H9 (cell line): Measurements from ENCODE around the gene CACNA2D3. TPM values are rescaled to one million over a fixed set of nuclear protein-coding genes. Genes with fewer than 3 reads are reported as not detected.

Experiments used
- DNase-seq: peaks from one replicate; pipeline ENCODE4 v3.0.0-alpha.2; 2017
- H2AFZ ChIP-seq: one replicate; pipeline ENCODE4 v1.6.1; 2013; ENCODE audit warnings: mild to moderate bottlenecking, low read length, control low read depth, moderate library complexity
- H2AK5ac ChIP-seq: 2 replicates; pipeline ENCODE4 v1.6.1; 2013; ENCODE audit warnings: low read length, control low read depth, mixed read lengths; ENCODE audit not compliant: insufficient read length
- H2BK120ac ChIP-seq: one replicate; pipeline ENCODE4 v1.6.1; 2013; ENCODE audit warnings: low read depth, mild to moderate bottlenecking, low read length, control low read depth, inconsistent platforms; ENCODE audit not compliant: poor library complexity, severe bottlenecking
- H2BK12ac ChIP-seq: 2 replicates; pipeline ENCODE4 v1.6.1; 2013; ENCODE audit warnings: low read length, control low read depth, mixed read lengths, low read depth; ENCODE audit not compliant: insufficient read length
- H2BK15ac ChIP-seq: 2 replicates; pipeline ENCODE4 v1.6.1; 2013; ENCODE audit warnings: low read depth, low read length, control low read depth
- H2BK20ac ChIP-seq: one replicate; pipeline ENCODE4 v1.6.1; 2013; ENCODE audit warnings: low read depth, mild to moderate bottlenecking, low read length, control low read depth, inconsistent platforms; ENCODE audit not compliant: poor library complexity, severe bottlenecking
- H2BK5ac ChIP-seq: 2 replicates; pipeline ENCODE4 v1.6.1; 2013; ENCODE audit warnings: low read length, control low read depth, mixed read lengths; ENCODE audit not compliant: insufficient read length
- H3K14ac ChIP-seq: 2 replicates; pipeline ENCODE4 v1.6.1; 2013; ENCODE audit warnings: low read length, control low read depth; ENCODE audit not compliant: insufficient read depth
- H3K18ac ChIP-seq: 2 replicates; pipeline ENCODE4 v1.6.1; 2013; ENCODE audit warnings: low read depth, mild to moderate bottlenecking, mixed read lengths, low read length, control low read depth; ENCODE audit not compliant: insufficient read length
- H3K23ac ChIP-seq: 2 replicates; pipeline ENCODE4 v1.6.1; 2013; ENCODE audit warnings: low read length, control low read depth, mixed read lengths, low read depth; ENCODE audit not compliant: insufficient read length
- H3K23me2 ChIP-seq: 2 replicates; pipeline ENCODE4 v1.6.1; 2013; ENCODE audit warnings: low read depth, mild to moderate bottlenecking, mixed read lengths, low read length, control low read depth; ENCODE audit not compliant: insufficient read length, poor library complexity, severe bottlenecking
- H3K27ac ChIP-seq: 2 replicates; pipeline ENCODE4 v1.5.1; 2013; ENCODE audit warnings: low read length, control low read depth, mixed read lengths, low read depth; ENCODE audit not compliant: insufficient read length
- H3K27me3 ChIP-seq: 2 replicates; pipeline ENCODE4 v1.6.1; 2013; ENCODE audit warnings: low read length, control low read depth, inconsistent platforms; ENCODE audit not compliant: insufficient read depth
- H3K4ac ChIP-seq: 2 replicates; pipeline ENCODE4 v1.6.1; 2013; ENCODE audit warnings: low read depth, mild to moderate bottlenecking, control low read depth, inconsistent platforms, low read length, moderate library complexity
- H3K4me1 ChIP-seq: 2 replicates; pipeline ENCODE4 v1.6.1; 2013; ENCODE audit warnings: low read length, control low read depth, inconsistent platforms; ENCODE audit not compliant: insufficient read depth
- H3K4me2 ChIP-seq: 2 replicates; pipeline ENCODE4 v1.6.1; 2013; ENCODE audit warnings: low read length, control low read depth, mixed read lengths; ENCODE audit not compliant: insufficient read length, insufficient read depth
- H3K56ac ChIP-seq: 2 replicates; pipeline ENCODE4 v1.6.1; 2013; ENCODE audit warnings: low read depth, mild to moderate bottlenecking, mixed read lengths, low read length, control low read depth; ENCODE audit not compliant: insufficient read length
- H3K79me1 ChIP-seq: 2 replicates; pipeline ENCODE4 v1.6.1; 2013; ENCODE audit warnings: low read depth, mild to moderate bottlenecking, moderate library complexity, low read length, control low read depth, inconsistent platforms; ENCODE audit not compliant: insufficient read depth, poor library complexity, severe bottlenecking
- H3K79me2 ChIP-seq: 2 replicates; pipeline ENCODE4 v1.6.1; 2013; ENCODE audit warnings: low read length, control low read depth, inconsistent platforms; ENCODE audit not compliant: insufficient read depth
- H3K9ac ChIP-seq: 2 replicates; pipeline ENCODE4 v1.6.1; 2013; ENCODE audit warnings: low read length, control low read depth, mixed read lengths; ENCODE audit not compliant: insufficient read length; ENCODE audit errors: extremely low read depth
- H3K9me3 ChIP-seq: one replicate; pipeline ENCODE4 v1.6.1; 2013; ENCODE audit warnings: low read depth, low read length, inconsistent platforms; ENCODE audit not compliant: control insufficient read depth
- H3T11ph ChIP-seq: one replicate; pipeline ENCODE4 v1.6.1; 2013; ENCODE audit warnings: mild to moderate bottlenecking, low read length, control low read depth, inconsistent platforms
- H4K20me1 ChIP-seq: one replicate; pipeline ENCODE4 v1.6.1; 2013; ENCODE audit not compliant: control insufficient read depth, insufficient read length, insufficient read depth
- H4K5ac ChIP-seq: 2 replicates; pipeline ENCODE4 v1.6.1; 2013; ENCODE audit warnings: low read depth, mild to moderate bottlenecking, mixed read lengths, low read length, control low read depth; ENCODE audit not compliant: insufficient read length
- H4K8ac ChIP-seq: replicated peaks from 2 replicates; pipeline ENCODE4 v1.6.1; 2013; ENCODE audit warnings: low read length, control low read depth, mixed read lengths, low read depth; ENCODE audit not compliant: insufficient read length
- H4K91ac ChIP-seq: 2 replicates; pipeline ENCODE4 v1.6.1; 2013; ENCODE audit warnings: low read depth, mild to moderate bottlenecking, moderate library complexity, mixed read lengths, low read length, control low read depth; ENCODE audit not compliant: insufficient read length
- H3K27ac Mint-ChIP-seq, 3 experiments: 2 replicates in 2 of 3; 3 replicates in 1 of 3; pipeline ENCODE4 v1.8.0; 2020 to 2021; ENCODE audit warnings: mixed read lengths in 3 of 3, mild to moderate bottlenecking in 1 of 3, moderate library complexity in 1 of 3
- H3K27me3 Mint-ChIP-seq: 2 replicates; pipeline ENCODE4 v1.8.0; 2021; ENCODE audit warnings: low read depth, mild to moderate bottlenecking, moderate library complexity, mixed read lengths
- H3K36me3 Mint-ChIP-seq, 3 experiments: 2 replicates in 2 of 3; 3 replicates in 1 of 3; pipeline ENCODE4 v1.8.0; 2020 to 2021; ENCODE audit warnings: low read depth in 3 of 3, mixed read lengths in 3 of 3; ENCODE audit not compliant: insufficient read depth in 1 of 3
- H3K4me1 Mint-ChIP-seq, 2 experiments: 2 replicates each; pipeline ENCODE4 v1.8.0; 2020; ENCODE audit warnings: mixed read lengths in 2 of 2
- H3K4me3 Mint-ChIP-seq, 2 experiments: 2 replicates in 1 of 2; 3 replicates in 1 of 2; pipeline ENCODE4 v1.8.0; 2020 to 2021; ENCODE audit warnings: mild to moderate bottlenecking in 2 of 2, mixed read lengths in 2 of 2, moderate library complexity in 1 of 2
- H3K9me3 Mint-ChIP-seq, 2 experiments: 2 replicates in 1 of 2; 3 replicates in 1 of 2; pipeline ENCODE4 v1.8.0; 2020; ENCODE audit warnings: mild to moderate bottlenecking in 2 of 2, mixed read lengths in 2 of 2, moderate library complexity in 1 of 2
- WGBS: extraction: QIAGEN DNeasy Blood & Tissue Kit; methylation state at CpG from one replicate; pipeline ENCODE4 v1.1.7; 2013; ENCODE audit warnings: missing lambda C conversion rate, low lambda C conversion rate, mixed read lengths; ENCODE audit not compliant: insufficient read length; ENCODE audit errors: extremely low coverage; 5-methylcytosine and 5-hydroxymethylcytosine counted together
- total RNA-seq: library from RNA; stranded (reverse); gene quantifications from 2 replicates; pipeline ENCODE4 v1.2.1, GENCODE V29; 2021
- TF ChIP-seq, protein P1 (sequence below): fragments of 200-600 bp; sonication (generic); conservative IDR thresholded peaks from 3 replicates; pipeline ENCODE4 v1.8.0; 2021; ENCODE audit warnings: antibody characterized with exemption, mild to moderate bottlenecking

The CACNA2D3 gene
- total RNA-seq, 1 experiment from 2014 or later: 3.2 TPM

DNA sequence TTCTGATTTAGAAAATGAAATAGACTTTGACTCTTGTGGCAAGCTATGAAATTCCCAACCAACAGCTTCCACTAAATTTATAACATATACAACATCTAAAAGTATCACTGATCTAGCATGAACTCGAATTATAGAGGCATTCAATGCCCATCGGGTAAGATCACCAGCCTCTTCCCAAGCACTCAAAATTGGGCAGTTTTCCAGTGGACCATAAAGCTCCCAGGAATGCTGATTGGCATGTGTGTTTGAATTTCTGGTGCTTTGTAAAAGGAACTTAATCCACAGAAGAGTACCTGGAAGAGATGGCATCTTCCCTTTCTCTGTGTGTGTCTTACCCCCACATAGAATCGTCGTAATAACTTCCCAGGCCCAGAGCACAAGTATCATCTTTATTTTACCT, 795.5 kb downstream of the CACNA2D3 start:
- H3K36me3 Mint-ChIP-seq: peaks cover 0 to 6% (median 3%) of the 10 kb centered on the region in 3 experiments; a peak in 3 of 7 replicates

More for the DNA sequence above, 795.5 kb downstream of the CACNA2D3 start:
- Histone ChIP-seq H3K18ac (no peak overlapping the region), H3K79me2 (no peaks in the 10 kb centered on the region), H3K4ac (no peak overlapping the region), H4K20me1 (no peaks in the 10 kb centered on the region), H4K91ac (no peak overlapping the region), H3K23me2 (no peaks in the 10 kb centered on the region), H2BK20ac (no peak overlapping the region), H3T11ph (no peak overlapping the region), H2BK5ac (no peak overlapping the region), H3K27me3 (no peaks in the 10 kb centered on the region), H3K9me3 (no peaks in the 10 kb centered on the region), H4K5ac (no peak overlapping the region), H3K4me1 (no peaks in the 10 kb centered on the region), H3K23ac (no peak overlapping the region), H2AK5ac (no peak overlapping the region), H3K56ac (no peak overlapping the region), H3K79me1 (no peaks in the 10 kb centered on the region), H2BK15ac (no peak overlapping the region), H2BK120ac (no peak overlapping the region), H4K8ac (no peak overlapping the region), H3K4me2 (no peak overlapping the region), H3K14ac (no peak overlapping the region), H3K27ac (no peak overlapping the region), H2AFZ (no peak overlapping the region), H3K9ac (no peak overlapping the region), H2BK12ac (no peak overlapping the region)
- DNase-seq: no peak
- no peaks in the 10 kb centered on the region for H3K27me3 Mint-ChIP-seq
- no peak overlapping the region for H3K27ac Mint-ChIP-seq
- H3K9me3 Mint-ChIP-seq: no peaks in the 10 kb centered on the region
- H3K4me3 Mint-ChIP-seq: no peak overlapping the region
- no peaks in the 10 kb centered on the region for H3K4me1 Mint-ChIP-seq
- WGBS: no CpG with 5 or more reads among the region's 4 CpGs
- TF ChIP-seq, protein P1, sequence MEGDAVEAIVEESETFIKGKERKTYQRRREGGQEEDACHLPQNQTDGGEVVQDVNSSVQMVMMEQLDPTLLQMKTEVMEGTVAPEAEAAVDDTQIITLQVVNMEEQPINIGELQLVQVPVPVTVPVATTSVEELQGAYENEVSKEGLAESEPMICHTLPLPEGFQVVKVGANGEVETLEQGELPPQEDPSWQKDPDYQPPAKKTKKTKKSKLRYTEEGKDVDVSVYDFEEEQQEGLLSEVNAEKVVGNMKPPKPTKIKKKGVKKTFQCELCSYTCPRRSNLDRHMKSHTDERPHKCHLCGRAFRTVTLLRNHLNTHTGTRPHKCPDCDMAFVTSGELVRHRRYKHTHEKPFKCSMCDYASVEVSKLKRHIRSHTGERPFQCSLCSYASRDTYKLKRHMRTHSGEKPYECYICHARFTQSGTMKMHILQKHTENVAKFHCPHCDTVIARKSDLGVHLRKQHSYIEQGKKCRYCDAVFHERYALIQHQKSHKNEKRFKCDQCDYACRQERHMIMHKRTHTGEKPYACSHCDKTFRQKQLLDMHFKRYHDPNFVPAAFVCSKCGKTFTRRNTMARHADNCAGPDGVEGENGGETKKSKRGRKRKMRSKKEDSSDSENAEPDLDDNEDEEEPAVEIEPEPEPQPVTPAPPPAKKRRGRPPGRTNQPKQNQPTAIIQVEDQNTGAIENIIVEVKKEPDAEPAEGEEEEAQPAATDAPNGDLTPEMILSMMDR: no peak
